Fibroblast of pulmonary artery (primary cell): ENCODE measurements around the gene MPIG6B.

Experiments used
- DNase-seq: peaks from one replicate; pipeline ENCODE4 v3.0.0-alpha.2; 2010; ENCODE audit warnings: low read depth
- H3K4me3 ChIP-seq: replicated peaks from 2 replicates; pipeline ENCODE4 v1.5.1; 2011; ENCODE audit warnings: low read depth, mild to moderate bottlenecking, control low read depth, low read length, moderate library complexity
- CTCF ChIP-seq: IDR thresholded peaks from 2 replicates; pipeline ENCODE4 v1.5.1; 2011; ENCODE audit warnings: mild to moderate bottlenecking, control low read depth, low read length, inconsistent platforms; ENCODE audit errors: missing control alignments

MPIG6B gene

GRCh38 chr6:31722173-31722572 is 1.0 kb upstream of the MPIG6B start:
- H3K4me3 ChIP-seq = no peak overlapping the region
- TF ChIP-seq CTCF = no peak
- DNase-seq = no peak

GRCh38 chr6:31723980-31724691 is 963 bp downstream of the MPIG6B start:
- DNase-seq = no peak
- no peak overlapping the region for H3K4me3 ChIP-seq
- no peak for TF ChIP-seq CTCF

DNA sequence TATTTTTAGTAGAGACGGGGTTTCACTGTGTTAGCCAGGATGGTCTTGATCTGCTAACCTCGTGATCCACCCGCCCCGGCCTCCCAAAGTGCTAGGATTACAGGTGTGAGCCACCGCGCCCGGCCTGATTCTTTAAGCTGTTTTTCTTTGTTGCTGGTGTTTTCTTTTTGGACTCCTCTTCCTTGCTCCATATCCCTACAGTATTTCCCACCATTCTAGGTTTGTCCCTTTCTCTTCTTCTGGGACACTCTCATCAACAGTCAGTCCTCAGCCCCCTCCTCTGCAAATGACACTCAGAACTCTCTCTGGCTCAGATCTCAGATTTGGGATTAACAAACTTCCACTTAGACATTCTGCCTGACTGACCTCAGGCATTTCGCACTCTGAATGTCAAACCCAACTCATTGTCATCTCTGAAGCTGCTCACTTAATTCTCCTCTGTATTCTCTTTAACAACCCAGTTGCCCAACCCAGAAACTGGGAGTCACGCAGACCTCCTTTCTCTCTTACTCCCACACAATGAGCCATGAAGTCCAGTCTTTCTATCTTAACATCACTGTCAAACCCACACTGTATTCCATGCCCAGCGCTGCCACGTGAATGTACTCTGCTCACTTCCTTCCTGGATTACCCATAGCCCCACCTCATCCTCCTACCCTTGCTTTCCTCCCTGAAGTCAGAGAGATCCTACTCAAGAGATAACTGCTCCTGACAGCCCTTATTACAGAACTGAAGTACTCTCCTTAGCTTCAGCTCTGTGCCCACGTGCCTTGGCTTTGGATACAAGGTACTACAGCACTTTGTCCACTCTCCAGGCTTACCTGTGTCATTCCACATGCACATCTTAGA is 2.6 kb downstream of the MPIG6B start:
- no peak for TF ChIP-seq CTCF
- DNase-seq = peak; percentile 88
- no peak overlapping the region for H3K4me3 ChIP-seq

- no peak for DNase-seq
- TF ChIP-seq CTCF = no peak
- H3K4me3 ChIP-seq = no peak overlapping the region
Observed at GRCh38 chr6:31727034-31727716, 4.0 kb downstream of the MPIG6B start.

DNA sequence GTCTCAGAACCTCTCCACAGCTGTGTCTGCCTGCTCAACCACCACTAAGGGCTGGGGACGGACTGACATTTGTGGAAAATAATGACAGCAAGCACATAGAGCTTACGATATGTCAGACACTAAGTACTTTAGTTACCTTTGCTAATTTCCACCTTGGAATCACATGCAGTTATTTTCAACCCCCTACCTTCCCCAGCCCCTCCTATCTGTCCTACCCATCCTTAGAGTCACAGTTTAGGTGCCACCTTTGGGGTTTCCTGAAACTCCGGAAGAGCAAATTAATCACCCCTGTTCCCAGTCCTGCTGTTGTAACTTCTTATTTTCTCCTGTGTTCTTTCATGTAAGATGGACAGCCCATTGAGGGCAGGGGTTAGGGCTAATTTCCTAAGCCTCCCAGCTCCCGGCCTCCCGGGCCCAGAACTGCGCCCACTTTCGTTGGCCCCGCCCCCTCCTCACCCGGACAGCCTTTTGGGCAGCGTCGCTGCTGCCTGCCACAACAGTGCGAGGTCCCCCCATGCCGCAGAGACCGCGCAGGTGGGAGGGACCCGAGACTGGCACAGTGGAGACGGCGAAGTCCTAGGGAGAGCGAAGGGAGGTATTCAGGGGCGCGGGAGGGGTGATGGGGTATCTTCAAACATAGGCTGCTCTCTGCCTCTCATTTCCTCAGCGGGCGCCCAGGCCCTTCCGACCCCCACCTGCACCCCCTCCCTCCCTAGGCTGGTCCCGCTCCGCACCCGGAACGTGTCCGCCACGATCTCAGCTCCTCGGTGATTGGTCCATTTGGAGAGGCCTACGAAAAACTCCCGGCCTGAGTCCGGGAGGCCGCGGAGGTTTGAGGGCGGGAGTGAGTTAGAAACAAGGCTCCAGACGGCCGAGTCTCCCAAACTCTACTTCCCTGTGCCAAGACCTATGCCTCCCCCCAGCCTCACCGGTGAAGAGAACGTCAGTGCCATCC is 4.8 kb downstream of the MPIG6B start:
- DNase-seq = no peak
- TF ChIP-seq CTCF = no peak
- peak overlapping the region; percentile 90 for H3K4me3 ChIP-seq
